SIG-M5 treated with dmso at 0.1 percent for 504 hours (cell line): ENCODE data around the gene CREB5.

Experiments used
- DNase-seq: peaks from one replicate; lab custom pipeline; 2025; ENCODE audit not compliant: unreplicated experiment; lab: John Stamatoyannopoulos, UW

The CREB5 gene

DNA sequence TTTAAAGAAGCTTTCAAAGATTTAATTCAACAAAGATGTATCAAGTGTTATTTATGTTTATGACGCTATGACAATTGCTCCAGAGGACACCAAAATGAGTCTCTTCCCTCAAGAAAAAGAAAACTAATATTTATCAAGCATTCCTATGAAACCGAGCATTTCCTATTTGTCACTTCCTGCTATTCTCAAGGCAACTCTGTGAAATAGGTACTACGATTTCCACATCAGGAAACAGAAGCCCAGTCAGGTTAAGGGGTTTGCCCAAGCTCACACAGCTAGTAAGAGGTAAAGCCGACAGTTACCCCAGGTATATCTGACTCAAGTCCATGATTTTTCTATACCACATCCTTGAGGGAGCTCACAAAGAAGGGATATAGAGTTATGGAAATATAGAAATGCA lies 459.9 kb downstream of the CREB5 start:
- DNase-seq: no peak

DNA sequence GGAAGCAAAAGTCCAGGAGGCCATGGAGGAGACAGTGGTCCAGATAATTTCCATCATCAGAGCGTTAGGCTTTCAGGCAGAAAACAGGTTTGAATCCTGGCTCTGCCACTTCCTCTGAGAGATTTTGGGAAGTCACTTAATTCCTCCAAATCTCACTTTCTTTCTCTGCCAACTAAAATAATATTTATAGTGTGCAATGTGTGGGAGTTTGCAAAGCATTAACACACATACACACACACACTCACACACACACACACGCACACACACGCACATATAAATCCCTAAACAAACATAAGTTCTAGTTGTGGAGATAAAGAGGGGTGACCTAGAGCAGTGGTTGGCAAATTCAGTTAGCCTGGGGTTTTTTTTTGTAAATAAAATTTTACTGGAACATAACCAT lies 461.0 kb downstream of the CREB5 start:
- no peak for DNase-seq

GRCh38 chr7:28874001-28874400 lies 461.7 kb downstream of the CREB5 start:
- DNase-seq: no peak
